Ovary (tissue), 10 donors: Measurements from ENCODE around the gene PDYN. TPM values are rescaled to one million over a fixed set of nuclear protein-coding genes. Genes with fewer than 3 reads are reported as not detected.
"Not testable (repeated sequence)": the region's sequence is repeated elsewhere in the genome, so short reads cannot be mapped to it uniquely, and the experiment has no call there.

Source experiments
- DNase-seq, 5 donors: peaks; one replicate each; pipeline ENCODE4 v3.0.0-alpha.2; 2019 to 2020
- H3K27ac ChIP-seq, 2 donors: fragments of 200-600 bp; one replicate each; pipeline versions ENCODE4 v1.5.1 to v1.8.0; 2019 to 2022
- H3K27me3 ChIP-seq: fragments of 200-600 bp; one replicate; pipeline ENCODE4 v1.8.0; 2022
- H3K36me3 ChIP-seq: fragments of 200-600 bp; sonication (generic); one replicate; pipeline ENCODE4 v1.5.1; 2019
- H3K4me1 ChIP-seq: one replicate; pipeline ENCODE4 v1.8.1; 2013; ENCODE audit warnings: mild to moderate bottlenecking, moderate library complexity; ENCODE audit not compliant: insufficient read depth
- H3K4me3 ChIP-seq: fragments of 200-600 bp; sonication (generic); one replicate; pipeline ENCODE4 v1.5.1; 2017
- H3K9me3 ChIP-seq, 2 donors: fragments of 200-600 bp in 1 of 2; sonication (generic) in 1 of 2; one replicate each; pipeline versions ENCODE4 v1.5.1 to v1.8.1; 2013 to 2019; ENCODE audit warnings: mild to moderate bottlenecking in 1 of 2, moderate library complexity in 1 of 2
- CTCF ChIP-seq, 3 donors: fragments of 450-650 bp in 2 of 3; fragments of 200-600 bp in 1 of 3; IDR thresholded peaks; one replicate each; pipeline versions ENCODE4 v1.5.1 to v1.8.0; 2016 to 2022; ENCODE audit warnings: antibody characterized with exemption in 3 of 3, mild to moderate bottlenecking in 1 of 3
- EP300 ChIP-seq: sonication (generic); formaldehyde crosslinking; IDR thresholded peaks from one replicate; pipeline ENCODE4 v1.6.1; 2017; ENCODE audit warnings: antibody characterized with exemption
- POLR2A ChIP-seq: fragments of 450-650 bp; IDR thresholded peaks from one replicate; pipeline ENCODE4 v1.6.1; 2017; ENCODE audit warnings: antibody characterized with exemption, mild to moderate bottlenecking, moderate library complexity
- WGBS, 3 donors: extraction: QIAGEN DNeasy Blood & Tissue Kit in 1 of 3; methylation state at CpG; one replicate each; pipeline versions ENCODE4 v1.1.5 to v1.1.7; 2013 to 2017; 5-methylcytosine and 5-hydroxymethylcytosine counted together
- intact Hi-C, 4 donors: fragments of 100-400 bp; cut with DNase I; formaldehyde crosslinking; loops; one replicate each; pipeline versions ENCODE4 v1.11.0 to v1.15.1; 2022 to 2023
- long read RNA-seq, 3 donors: library from polyadenylated mRNA in 2 of 3; unstranded in 2 of 3; transcript quantifications; one replicate each; pipeline ENCODE4 v2.0.0 and lab custom pipeline, GENCODE V29; 2021 to 2026
- polyA plus RNA-seq, 2 donors: library from polyadenylated mRNA; stranded (reverse); fragments of 200-250 nt in 1 of 2; fragments of 350-450 nt in 1 of 2; fragmentation: Illumina TruSeq in 1 of 2; extraction: RNeasy Lipid Tissue Mini Kit (QIAGEN cat#74804) in 1 of 2; gene quantifications; one replicate each; pipeline ENCODE4 v1.2.3, GENCODE V29; 2013 to 2014
- total RNA-seq, 7 donors: library from RNA; depleted of rRNA in 2 of 7; stranded (reverse); fragments of >200 nt in 2 of 7; fragmentation: NEBNext Ultra II Directional in 3 of 7; extraction: Animal tissue kit (Norgen Biotek cat#: 25700) in 3 of 7; gene quantifications; one replicate each; pipeline versions ENCODE4 v1.1.0 to v1.2.4, GENCODE V29; 2016 to 2023
- donor health status: DM: no; HTN: no; CAD: no; lungs with moderate emphysema.
- donor health status: DM: no; HTN: no; CAD: no.
- donor health status: Bipolar disorder and iron deficiency.
- donor health status: DM: yes; HTN: yes; CAD: no.
- donor health status: DM: no; HTN: no; CAD: no.
- donor health status: DM: yes; HTN: yes; CAD: no.

The PDYN gene
- not detected for total RNA-seq
- not detected for polyA plus RNA-seq
- long read RNA-seq, donor 1: 0 reads
- long read RNA-seq, donor 2: 0 reads
- long read RNA-seq, donor 3: 0 reads

GRCh38 chr20:1993986-1994385 lies at the start of gene PDYN:
TSS of gene PDYN (minus strand) at chr20:1994058. CDS start at chr20:1983084, 10,974 bp downstream.
- Histone ChIP-seq H3K27me3 (no peaks in the 10 kb centered on the region), H3K4me1 (no peaks in the 10 kb centered on the region), H3K36me3 (no peaks in the 10 kb centered on the region), H3K27ac (no peak within 1 kb of the TSS), H3K4me3 (no peak within 1 kb of the TSS), H3K9me3 (no peaks in the 10 kb centered on the region)
- intact Hi-C loops: no loop called here
- no peak for DNase-seq
- no peak for TF ChIP-seq CTCF (IDR thresholded peaks at IDR 0.05)
- no peak for TF ChIP-seq EP300
- TF ChIP-seq POLR2A: no peak
- 13 to 20% (median 17%) methylated on average over 9 of the region's 9 CpGs for WGBS, 3 donors

- Histone ChIP-seq H3K4me1 (no peaks in the 10 kb centered on the region), H3K9me3 (no peaks in the 10 kb centered on the region), H3K36me3 (no peaks in the 10 kb centered on the region), H3K27me3 (no peaks in the 10 kb centered on the region), H3K27ac (no peak overlapping the region), H3K4me3 (no peak overlapping the region)
- intact Hi-C loops: no loop called here
- TF ChIP-seq CTCF (IDR thresholded peaks at IDR 0.05): no peak
- TF ChIP-seq POLR2A: no peak
- no peak for TF ChIP-seq EP300
- 56 to 60% (median 56%) methylated on average over 6 of the region's 6 CpGs for WGBS, 3 donors
- no peak for DNase-seq
These were observed 48.5 kb upstream of the PDYN start for GRCh38 chr20:2042400-2042799.

GRCh38 chr20:2038161-2038560 lies 44.3 kb upstream of the PDYN start:
- Histone ChIP-seq H3K4me1 (no peaks in the 10 kb centered on the region), H3K4me3 (no peak overlapping the region), H3K9me3 (no peaks in the 10 kb centered on the region), H3K27me3 (no peaks in the 10 kb centered on the region), H3K36me3 (no peaks in the 10 kb centered on the region), H3K27ac (no peak overlapping the region)
- 21 to 25% (median 22%) methylated on average over 3 of the region's 3 CpGs for WGBS, 3 donors
- intact Hi-C loops: no loop called here
- no peak for DNase-seq
- TF ChIP-seq EP300 (no peak), CTCF (IDR thresholded peaks at IDR 0.05) (no peak), POLR2A (no peak)

GRCh38 chr20:2037296-2037914 lies 43.5 kb upstream of the PDYN start:
- TF ChIP-seq EP300: no peak
- no peak for TF ChIP-seq CTCF (IDR thresholded peaks at IDR 0.05)
- TF ChIP-seq POLR2A: no peak
- DNase-seq: no peak
- intact Hi-C loops: no loop called here
- Histone ChIP-seq H3K27me3 (no peaks in the 10 kb centered on the region), H3K36me3 (no peaks in the 10 kb centered on the region), H3K27ac (no peak overlapping the region), H3K4me3 (no peak overlapping the region), H3K9me3 (no peaks in the 10 kb centered on the region), H3K4me1 (no peaks in the 10 kb centered on the region)
- WGBS, 3 donors: 71 to 86% (median 79%) methylated on average over 4 of the region's 4 CpGs

GRCh38 chr20:2036357-2036756 lies 42.5 kb upstream of the PDYN start:
- DNase-seq, H3K27me3 ChIP-seq, H3K4me1 ChIP-seq, H3K36me3 ChIP-seq, H3K4me3 ChIP-seq, H3K9me3 ChIP-seq, H3K27ac ChIP-seq, intact Hi-C loops: not testable (repeated sequence)
- 92 to 96% (median 94%) methylated on average over 4 of the region's 4 CpGs for WGBS, 3 donors
